ENCODE results near the gene EMILIN2. TPM values are rescaled to one million over a fixed set of nuclear protein-coding genes. Genes with fewer than 3 reads are reported as not detected.
A peak's percentile ranks its signal among the peaks of the same experiment; 100 is the strongest.

The EMILIN2 gene
- total and polyA plus RNA-seq, 2 donors from 2014 or later, result 4.3 to 24.0 TPM

DNA sequence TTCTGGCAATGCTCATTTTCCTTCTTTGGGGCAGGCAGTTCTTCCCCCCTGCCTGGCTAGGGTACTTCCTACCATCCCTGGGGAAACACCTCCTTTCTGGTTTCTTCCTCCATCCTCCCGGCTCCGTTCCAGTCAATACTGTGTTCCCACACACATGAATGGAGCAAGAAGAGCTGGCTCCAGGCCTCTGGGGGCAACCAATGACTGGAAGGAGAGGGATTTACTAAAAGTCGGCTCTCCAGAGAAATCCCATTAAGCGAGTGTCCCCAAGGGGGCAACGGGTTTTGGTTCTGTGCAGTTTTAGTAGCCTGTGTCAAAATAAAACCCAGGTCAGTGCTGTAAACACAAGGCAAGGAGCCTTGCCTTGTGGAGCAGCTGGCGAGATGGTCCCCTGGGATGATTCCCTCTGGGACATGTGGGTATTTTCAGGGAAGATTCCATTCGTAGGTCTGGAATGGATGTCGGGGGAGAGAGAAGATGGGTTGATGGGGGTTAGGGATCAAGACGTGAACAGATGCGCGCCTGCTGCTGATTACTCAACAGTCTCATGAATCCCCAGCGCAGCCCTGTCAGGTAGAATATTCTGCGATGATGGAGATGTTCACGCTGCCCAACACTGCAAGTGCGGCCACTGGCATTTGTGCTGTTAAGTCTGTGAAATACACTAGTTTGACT, 32.0 kb downstream of the EMILIN2 start:
- Histone ChIP-seq H3K27me3 (ENCODE audit: control insufficient read depth, insufficient read depth, low read length) (no peaks in the 10 kb centered on the region), H3K9me3 (ENCODE audit: control insufficient read depth in 2 of 3, insufficient read depth in 1 of 3, low read length in 3 of 3) (no peaks in the 10 kb centered on the region), H3K9ac (ENCODE audit: low read length in 3 of 3) (no peak overlapping the region), H3K27ac (ENCODE audit: low read depth in 2 of 2, low read length in 2 of 2) (no peak overlapping the region), H3K4me3 (ENCODE audit: low read length in 3 of 3) (no peak overlapping the region), H3K4me1 (ENCODE audit: control insufficient read depth in 2 of 3, insufficient read depth in 2 of 3, low read depth in 1 of 3, low read length in 3 of 3) (peaks cover 0 to 5% (median 2%) of the 10 kb centered on the region in 3 donors), H3K36me3 (ENCODE audit: control insufficient read depth in 2 of 3, insufficient read depth in 3 of 3, low read length in 3 of 3) (no peaks in the 10 kb centered on the region)
- intact Hi-C loops (cut with DNase I), result no loop called here
- no peak for TF ChIP-seq CTCF (IDR thresholded peaks at IDR 0.05; ENCODE audit: borderline replicate concordance, extremely low read depth, insufficient read depth)
- FAIRE-seq (no peak), DNase-seq (peak in 1 of 5 donors; percentile 16)

- intact Hi-C loops (cut with DNase I), result no loop called here
- H3K27me3 ChIP-seq (ENCODE audit: control insufficient read depth, insufficient read depth, low read length), result no peaks in the 10 kb centered on the region
- H3K4me1 ChIP-seq (ENCODE audit: control insufficient read depth in 2 of 3, insufficient read depth in 2 of 3, low read depth in 1 of 3, low read length in 3 of 3), result peaks cover 0 to 5% (median 2%) of the 10 kb centered on the region in 3 donors
- no peak for DNase-seq
- no peak for FAIRE-seq
- no peaks in the 10 kb centered on the region for H3K9me3 ChIP-seq (ENCODE audit: control insufficient read depth in 2 of 3, insufficient read depth in 1 of 3, low read length in 3 of 3)
- no peaks in the 10 kb centered on the region for H3K36me3 ChIP-seq (ENCODE audit: control insufficient read depth in 2 of 3, insufficient read depth in 3 of 3, low read length in 3 of 3)
- no peak overlapping the region for H3K4me3 ChIP-seq (ENCODE audit: low read length in 3 of 3)
- no peak overlapping the region for H3K9ac ChIP-seq (ENCODE audit: low read length in 3 of 3)
- no peak for TF ChIP-seq CTCF (IDR thresholded peaks at IDR 0.05; ENCODE audit: borderline replicate concordance, extremely low read depth, insufficient read depth)
- H3K27ac ChIP-seq (ENCODE audit: low read depth in 2 of 2, low read length in 2 of 2), result no peak overlapping the region
Observed at GRCh38 chr18:2879889-2880288, 33.1 kb downstream of the EMILIN2 start.

DNA sequence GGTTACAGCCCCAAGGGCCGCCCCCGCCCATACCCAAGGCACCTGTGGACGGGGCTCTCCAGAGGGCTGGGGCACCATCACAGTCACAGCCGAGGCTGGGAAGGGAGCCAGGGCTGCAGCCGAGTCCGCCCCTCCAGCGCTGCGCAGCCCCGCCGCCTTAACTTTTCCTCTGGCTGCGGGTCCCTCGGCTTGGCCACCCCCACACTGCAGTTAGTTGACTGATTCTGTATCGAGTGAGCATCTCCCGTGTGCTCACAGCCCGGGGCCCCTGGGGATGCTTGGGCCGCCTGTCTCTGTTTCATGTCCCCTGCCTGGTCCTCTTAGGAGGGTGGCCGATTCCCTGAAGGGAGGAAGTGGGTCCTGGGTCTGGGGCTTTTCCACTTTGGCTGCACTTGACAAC, 33.7 kb downstream of the EMILIN2 start:
- intact Hi-C loops (cut with DNase I), result no loop called here
- no peak for FAIRE-seq
- TF ChIP-seq CTCF (IDR thresholded peaks at IDR 0.05; ENCODE audit: borderline replicate concordance, extremely low read depth, insufficient read depth), result no peak

More for the DNA sequence above, 33.7 kb downstream of the EMILIN2 start:
- Histone ChIP-seq H3K4me3 (ENCODE audit: low read length in 3 of 3) (no peak overlapping the region), H3K9me3 (ENCODE audit: control insufficient read depth in 2 of 3, insufficient read depth in 1 of 3, low read length in 3 of 3) (no peaks in the 10 kb centered on the region), H3K27me3 (ENCODE audit: control insufficient read depth, insufficient read depth, low read length) (no peaks in the 10 kb centered on the region), H3K4me1 (ENCODE audit: control insufficient read depth in 2 of 3, insufficient read depth in 2 of 3, low read depth in 1 of 3, low read length in 3 of 3) (peaks cover 0 to 5% (median 2%) of the 10 kb centered on the region in 3 donors), H3K36me3 (ENCODE audit: control insufficient read depth in 2 of 3, insufficient read depth in 3 of 3, low read length in 3 of 3) (no peaks in the 10 kb centered on the region), H3K9ac (ENCODE audit: low read length in 3 of 3) (no peak overlapping the region), H3K27ac (ENCODE audit: low read depth in 2 of 2, low read length in 2 of 2) (no peak overlapping the region)
- DNase-seq, result peak in 1 of 5 donors; percentile 32
